ENCODE results near the gene ARHGAP24.
"Not testable (repeated sequence)": the region's sequence is repeated elsewhere in the genome, so short reads cannot be mapped to it uniquely, and the experiment has no call there.

ARHGAP24 gene

GRCh38 chr4:86019906-86020305, 545.0 kb downstream of the ARHGAP24 start:
- no peak overlapping the region for H3K9ac ChIP-seq (ENCODE audit: low read length)
- H3K27me3 ChIP-seq (ENCODE audit: low read length) = no peaks in the 10 kb centered on the region
- no peaks in the 10 kb centered on the region for H3K79me2 ChIP-seq (ENCODE audit: insufficient read depth, low read length)
- TF ChIP-seq CTCF (IDR thresholded peaks at IDR 0.05; ENCODE audit: insufficient read depth, low read length, poor library complexity, severe bottlenecking) (no peak), EZH2phosphoT487 (conservative IDR thresholded peaks at IDR 0.05; ENCODE audit: low read length) (no peak)
- no peak overlapping the region for H3K27ac ChIP-seq (ENCODE audit: low read depth, low read length)
- no peaks in the 10 kb centered on the region for H3K36me3 ChIP-seq (ENCODE audit: low read length)
- no peak overlapping the region for H3K4me3 ChIP-seq (ENCODE audit: insufficient read depth, low read length, poor library complexity, severe bottlenecking)
- H3K9me3 ChIP-seq (ENCODE audit: insufficient read depth, low read length) = no peaks in the 10 kb centered on the region
- no peaks in the 10 kb centered on the region for H4K20me1 ChIP-seq (ENCODE audit: low read depth, low read length)
- no peak overlapping the region for H3K4me2 ChIP-seq (ENCODE audit: low read depth, low read length, poor library complexity, severe bottlenecking)
- H3K9me2 ChIP-seq (replicated peaks; ENCODE audit: insufficient read depth, low read length) = no peaks in the 10 kb centered on the region
- no peaks in the 10 kb centered on the region for H3F3A ChIP-seq (ENCODE audit: insufficient read depth)
- no peak overlapping the region for H2AFZ ChIP-seq (ENCODE audit: low read depth, low read length, severe bottlenecking)

GRCh38 chr4:86021671-86022070, 546.7 kb downstream of the ARHGAP24 start:
- not testable (repeated sequence) for H3K27ac ChIP-seq (ENCODE audit: low read depth, low read length); H3K9me3 ChIP-seq (ENCODE audit: insufficient read depth, low read length); H3K9me2 ChIP-seq (replicated peaks; ENCODE audit: insufficient read depth, low read length); H3K4me2 ChIP-seq (ENCODE audit: low read depth, low read length, poor library complexity, severe bottlenecking); H3K4me3 ChIP-seq (ENCODE audit: insufficient read depth, low read length, poor library complexity, severe bottlenecking); H3F3A ChIP-seq (ENCODE audit: insufficient read depth); H3K9ac ChIP-seq (ENCODE audit: low read length); H4K20me1 ChIP-seq (ENCODE audit: low read depth, low read length); H3K36me3 ChIP-seq (ENCODE audit: low read length); H2AFZ ChIP-seq (ENCODE audit: low read depth, low read length, severe bottlenecking); H3K79me2 ChIP-seq (ENCODE audit: insufficient read depth, low read length); H3K27me3 ChIP-seq (ENCODE audit: low read length)

- TF ChIP-seq EZH2phosphoT487 (conservative IDR thresholded peaks at IDR 0.05; ENCODE audit: low read length) (no peak), CTCF (IDR thresholded peaks at IDR 0.05; ENCODE audit: insufficient read depth, low read length, poor library complexity, severe bottlenecking) (no peak)
- H3K4me3 ChIP-seq (ENCODE audit: insufficient read depth, low read length, poor library complexity, severe bottlenecking) = no peak overlapping the region
Measured at GRCh38 chr4:86026720-86027119, 551.8 kb downstream of the ARHGAP24 start.

GRCh38 chr4:86031927-86032326, 557.0 kb downstream of the ARHGAP24 start:
- TF ChIP-seq CTCF (IDR thresholded peaks at IDR 0.05; ENCODE audit: insufficient read depth, low read length, poor library complexity, severe bottlenecking) (no peak), EZH2phosphoT487 (conservative IDR thresholded peaks at IDR 0.05; ENCODE audit: low read length) (no peak)
- Histone ChIP-seq H3K36me3 (ENCODE audit: low read length) (no peaks in the 10 kb centered on the region), H3K4me3 (ENCODE audit: insufficient read depth, low read length, poor library complexity, severe bottlenecking) (no peak overlapping the region), H4K20me1 (ENCODE audit: low read depth, low read length) (no peaks in the 10 kb centered on the region), H3K27me3 (ENCODE audit: low read length) (no peaks in the 10 kb centered on the region), H3K9ac (ENCODE audit: low read length) (no peak overlapping the region), H2AFZ (ENCODE audit: low read depth, low read length, severe bottlenecking) (no peak overlapping the region), H3F3A (ENCODE audit: insufficient read depth) (no peaks in the 10 kb centered on the region), H3K4me2 (ENCODE audit: low read depth, low read length, poor library complexity, severe bottlenecking) (no peak overlapping the region), H3K27ac (ENCODE audit: low read depth, low read length) (no peak overlapping the region), H3K79me2 (ENCODE audit: insufficient read depth, low read length) (no peaks in the 10 kb centered on the region), H3K9me2 (replicated peaks; ENCODE audit: insufficient read depth, low read length) (no peaks in the 10 kb centered on the region), H3K9me3 (ENCODE audit: insufficient read depth, low read length) (no peaks in the 10 kb centered on the region)

More at GRCh38 chr4:86026720-86027119, 551.8 kb downstream of the ARHGAP24 start:
- Histone ChIP-seq H3K9me3 (ENCODE audit: insufficient read depth, low read length) (no peaks in the 10 kb centered on the region), H3K4me2 (ENCODE audit: low read depth, low read length, poor library complexity, severe bottlenecking) (no peak overlapping the region), H3K79me2 (ENCODE audit: insufficient read depth, low read length) (no peaks in the 10 kb centered on the region), H3F3A (ENCODE audit: insufficient read depth) (no peaks in the 10 kb centered on the region), H3K27ac (ENCODE audit: low read depth, low read length) (no peak overlapping the region), H4K20me1 (ENCODE audit: low read depth, low read length) (no peaks in the 10 kb centered on the region), H2AFZ (ENCODE audit: low read depth, low read length, severe bottlenecking) (no peak overlapping the region), H3K27me3 (ENCODE audit: low read length) (no peaks in the 10 kb centered on the region), H3K36me3 (ENCODE audit: low read length) (no peaks in the 10 kb centered on the region), H3K9me2 (replicated peaks; ENCODE audit: insufficient read depth, low read length) (no peaks in the 10 kb centered on the region), H3K9ac (ENCODE audit: low read length) (no peak overlapping the region)
